PC-9 (cell line): ENCODE results near the gene RPTOR. TPM values are rescaled to one million over a fixed set of nuclear protein-coding genes. Genes with fewer than 3 reads are reported as not detected.

Experiments used
- BruUV-seq: library from RNA; stranded (reverse); fragments of 400-500 nt; replicated peaks from 2 replicates; lab custom pipeline; 2021; lab: Mats Ljungman, UMichigan
- CTCF ChIA-PET: fragments of 300-600 bp; sonication (Branson Sonifier 250); formaldehyde crosslinking; loops from one replicate; lab custom pipeline; 2022; ENCODE audit warnings: antibody characterized with exemption; lab: Charles Lee
- POLR2A ChIA-PET: fragments of 300-600 bp; sonication (Branson Sonifier 250); formaldehyde crosslinking; loops from one replicate; lab custom pipeline; 2022; ENCODE audit warnings: antibody characterized with exemption; ENCODE audit not compliant: unreplicated experiment; lab: Charles Lee
- DNase-seq, 2 experiments: peaks; one replicate each; pipeline versions ENCODE4 v3.0.0 to v3.0.0-alpha.2; 2015 to 2022; ENCODE audit warnings: mixed read lengths in 1 of 2
- H2AFZ ChIP-seq: fragments of 200-600 bp; sonication (generic); 2 replicates; pipeline ENCODE4 v1.8.1; 2017; ENCODE audit warnings: antibody characterized with exemption
- H3F3A ChIP-seq: fragments of 200-600 bp; sonication (generic); 2 replicates; pipeline ENCODE4 v1.8.1; 2017; ENCODE audit warnings: antibody characterized with exemption, mild to moderate bottlenecking, low read depth; ENCODE audit not compliant: insufficient read depth
- H3K27ac ChIP-seq: fragments of 200-600 bp; sonication (generic); 2 replicates; pipeline ENCODE4 v1.6.1; 2016; ENCODE audit warnings: mixed run types
- H3K27me3 ChIP-seq: fragments of 200-600 bp; sonication (generic); 2 replicates; pipeline ENCODE4 v1.6.1; 2016; ENCODE audit warnings: low read depth, mixed run types; ENCODE audit not compliant: insufficient read depth
- H3K36me3 ChIP-seq: fragments of 200-600 bp; sonication (generic); 2 replicates; pipeline ENCODE4 v1.6.1; 2016; ENCODE audit warnings: low read depth, mixed run types
- H3K4me1 ChIP-seq: fragments of 200-600 bp; sonication (generic); replicated peaks from 2 replicates; pipeline ENCODE4 v1.6.1; 2016; ENCODE audit warnings: mixed run types; ENCODE audit not compliant: insufficient read depth
- H3K4me2 ChIP-seq: fragments of 200-600 bp; sonication (generic); 2 replicates; pipeline ENCODE4 v1.6.1; 2017; ENCODE audit warnings: mixed run types
- H3K4me3 ChIP-seq: fragments of 200-600 bp; sonication (generic); 2 replicates; pipeline ENCODE4 v1.6.1; 2016; ENCODE audit warnings: mixed run types
- H3K79me2 ChIP-seq: fragments of 200-600 bp; sonication (generic); 2 replicates; pipeline ENCODE4 v1.6.1; 2017; ENCODE audit warnings: low read depth, mixed run types
- H3K9me2 ChIP-seq: fragments of 200-600 bp; sonication (generic); 2 replicates; pipeline ENCODE4 v1.8.1; 2017; ENCODE audit warnings: mild to moderate bottlenecking; ENCODE audit not compliant: insufficient read depth
- H3K9me3 ChIP-seq: fragments of 200-600 bp; sonication (generic); 2 replicates; pipeline ENCODE4 v1.8.1; 2016; ENCODE audit warnings: low read depth; ENCODE audit not compliant: insufficient read depth
- H4K20me1 ChIP-seq: fragments of 200-600 bp; sonication (generic); 2 replicates; pipeline ENCODE4 v1.8.1; 2017; ENCODE audit not compliant: insufficient read depth
- CTCF ChIP-seq: fragments of 200-600 bp; sonication (generic); conservative IDR thresholded peaks from 2 replicates; pipeline ENCODE4 v1.6.1; 2017; ENCODE audit warnings: mixed run types, antibody characterized with exemption, mild to moderate bottlenecking, moderate library complexity
- EZH2 ChIP-seq: fragments of 200-600 bp; sonication (generic); IDR thresholded peaks from 2 replicates; pipeline ENCODE4 v1.8.0; 2017; ENCODE audit warnings: antibody characterized with exemption, low read depth
- intact Hi-C: fragments of 100-400 bp; cut with micrococcal nuclease; formaldehyde crosslinking; loops from one replicate; pipeline ENCODE4 v1.10.0; 2022; ENCODE audit not compliant: unreplicated experiment
- total RNA-seq: library from RNA; stranded (reverse); gene quantifications from 2 replicates; pipeline ENCODE4 v1.2.3, GENCODE V29; 2021

RPTOR gene
- total RNA-seq, 1 experiment from 2014 or later, result 50.8 TPM

GRCh38 chr17:80666867-80667266 is 122.2 kb downstream of the RPTOR start:
- no peak overlapping the region for H3K4me3 ChIP-seq
- no TSS peak for BruUV-seq
- H3K4me1 ChIP-seq, result no peaks in the 10 kb centered on the region
- no peaks in the 10 kb centered on the region for H3K9me3 ChIP-seq
- intact Hi-C loops, result no loop called here
- H3K79me2 ChIP-seq, result no peaks in the 10 kb centered on the region
- peaks cover 10% of the 10 kb centered on the region; the same call in 1 of the 2 replicates for H4K20me1 ChIP-seq
- no peaks in the 10 kb centered on the region for H3K27me3 ChIP-seq
- H3K36me3 ChIP-seq, result no peaks in the 10 kb centered on the region
- H3F3A ChIP-seq, result no peaks in the 10 kb centered on the region
- POLR2A ChIA-PET, result no interaction called here
- H3K9me2 ChIP-seq, result no peaks in the 10 kb centered on the region
- H2AFZ ChIP-seq, result no peak overlapping the region
- no peak overlapping the region for H3K27ac ChIP-seq
- DNase-seq, result no peak
- CTCF ChIA-PET, result no interaction called here
- TF ChIP-seq CTCF (no peak), EZH2 (no peak)
- no peak overlapping the region for H3K4me2 ChIP-seq

- Histone ChIP-seq H3K79me2 (0 out of 2 replicates have a peak, but pooled peaks cover under 1% of the 10 kb centered on the region), H3K4me3 (no peak overlapping the region), H3K27ac (no peak overlapping the region), H3K4me2 (no peak overlapping the region), H3K27me3 (no peaks in the 10 kb centered on the region), H3K4me1 (no peaks in the 10 kb centered on the region), H4K20me1 (peaks cover 10% of the 10 kb centered on the region; the same call in 1 of the 2 replicates), H3K9me3 (no peaks in the 10 kb centered on the region), H2AFZ (no peak overlapping the region), H3K9me2 (no peaks in the 10 kb centered on the region), H3K36me3 (no peaks in the 10 kb centered on the region), H3F3A (no peaks in the 10 kb centered on the region)
- ChIA-PET POLR2A (no interaction called here), CTCF (no interaction called here)
- intact Hi-C loops, result no loop called here
- BruUV-seq, result no TSS peak
- no peak for DNase-seq
- TF ChIP-seq EZH2 (no peak), CTCF (no peak)
Observed at GRCh38 chr17:80667462-80668277, 123.0 kb downstream of the RPTOR start.

GRCh38 chr17:80668375-80669148 is 123.9 kb downstream of the RPTOR start:
- Histone ChIP-seq H3K36me3 (no peaks in the 10 kb centered on the region), H3K27me3 (no peaks in the 10 kb centered on the region), H3K4me1 (no peaks in the 10 kb centered on the region), H4K20me1 (0 out of 2 replicates have a peak, but pooled peaks cover 6% of the 10 kb centered on the region), H3K9me2 (no peaks in the 10 kb centered on the region), H3K4me3 (no peak overlapping the region), H2AFZ (no peak overlapping the region), H3K9me3 (no peaks in the 10 kb centered on the region), H3K79me2 (0 out of 2 replicates have a peak, but pooled peaks cover 5% of the 10 kb centered on the region), H3F3A (no peaks in the 10 kb centered on the region), H3K4me2 (no peak overlapping the region), H3K27ac (no peak overlapping the region)
- ChIA-PET CTCF (no interaction called here), POLR2A (no interaction called here)
- intact Hi-C loops, result no loop called here
- BruUV-seq, result no TSS peak
- no peak for DNase-seq
- no peak for TF ChIP-seq CTCF
- TF ChIP-seq EZH2, result no peak
